Ovary (tissue), 3 donors: Measurements from ENCODE around the gene ARNT2.

ENCODE experiments used
- CTCF ChIP-seq, 3 donors: fragments of 450-650 bp in 2 of 3; fragments of 200-600 bp in 1 of 3; IDR thresholded peaks; one replicate each; pipeline versions ENCODE4 v1.5.1 to v1.8.0; 2016 to 2022; ENCODE audit warnings: antibody characterized with exemption in 3 of 3, mild to moderate bottlenecking in 1 of 3
- EP300 ChIP-seq: sonication (generic); formaldehyde crosslinking; IDR thresholded peaks from one replicate; pipeline ENCODE4 v1.6.1; 2017; ENCODE audit warnings: antibody characterized with exemption
- POLR2A ChIP-seq: fragments of 450-650 bp; IDR thresholded peaks from one replicate; pipeline ENCODE4 v1.6.1; 2017; ENCODE audit warnings: antibody characterized with exemption, mild to moderate bottlenecking, moderate library complexity
- donor health status: DM: no; HTN: no; CAD: no.

- no peak for TF ChIP-seq CTCF (IDR thresholded peaks at IDR 0.05)
- no peak for TF ChIP-seq POLR2A
- no peak for TF ChIP-seq EP300
Measured at GRCh38 chr15:80560601-80561400, 156.6 kb downstream of the ARNT2 start.
